GM12874 (cell line): ENCODE results near the gene TCP1.

Experiments
- TF ChIP-seq, protein P1 (sequence below): IDR thresholded peaks from 2 replicates; pipeline ENCODE4 v1.5.1; 2011; ENCODE audit warnings: low read depth, mild to moderate bottlenecking, control low read depth, low read length, moderate library complexity; ENCODE audit not compliant: insufficient read depth

TCP1 gene

DNA sequence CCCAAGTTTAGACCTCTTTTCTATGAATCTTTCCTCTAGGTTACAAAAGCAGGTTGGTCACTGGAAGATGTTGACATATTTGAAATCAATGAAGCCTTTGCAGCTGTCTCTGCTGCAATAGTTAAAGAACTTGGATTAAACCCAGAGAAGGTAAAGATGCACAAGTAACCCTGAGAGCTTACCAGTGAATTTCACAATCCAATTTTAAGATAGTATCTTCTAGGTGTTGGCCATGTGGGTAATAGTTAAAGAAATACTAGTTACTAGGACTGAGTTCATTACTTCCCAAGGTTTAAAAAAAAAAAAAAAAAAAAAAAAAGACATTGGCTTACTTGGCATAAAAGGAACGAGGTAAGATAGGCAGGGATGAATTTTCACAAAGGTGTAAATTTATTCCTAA lies 11.3 kb downstream of the TCP1 start:
- TF ChIP-seq, protein P1, sequence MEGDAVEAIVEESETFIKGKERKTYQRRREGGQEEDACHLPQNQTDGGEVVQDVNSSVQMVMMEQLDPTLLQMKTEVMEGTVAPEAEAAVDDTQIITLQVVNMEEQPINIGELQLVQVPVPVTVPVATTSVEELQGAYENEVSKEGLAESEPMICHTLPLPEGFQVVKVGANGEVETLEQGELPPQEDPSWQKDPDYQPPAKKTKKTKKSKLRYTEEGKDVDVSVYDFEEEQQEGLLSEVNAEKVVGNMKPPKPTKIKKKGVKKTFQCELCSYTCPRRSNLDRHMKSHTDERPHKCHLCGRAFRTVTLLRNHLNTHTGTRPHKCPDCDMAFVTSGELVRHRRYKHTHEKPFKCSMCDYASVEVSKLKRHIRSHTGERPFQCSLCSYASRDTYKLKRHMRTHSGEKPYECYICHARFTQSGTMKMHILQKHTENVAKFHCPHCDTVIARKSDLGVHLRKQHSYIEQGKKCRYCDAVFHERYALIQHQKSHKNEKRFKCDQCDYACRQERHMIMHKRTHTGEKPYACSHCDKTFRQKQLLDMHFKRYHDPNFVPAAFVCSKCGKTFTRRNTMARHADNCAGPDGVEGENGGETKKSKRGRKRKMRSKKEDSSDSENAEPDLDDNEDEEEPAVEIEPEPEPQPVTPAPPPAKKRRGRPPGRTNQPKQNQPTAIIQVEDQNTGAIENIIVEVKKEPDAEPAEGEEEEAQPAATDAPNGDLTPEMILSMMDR = no peak

DNA sequence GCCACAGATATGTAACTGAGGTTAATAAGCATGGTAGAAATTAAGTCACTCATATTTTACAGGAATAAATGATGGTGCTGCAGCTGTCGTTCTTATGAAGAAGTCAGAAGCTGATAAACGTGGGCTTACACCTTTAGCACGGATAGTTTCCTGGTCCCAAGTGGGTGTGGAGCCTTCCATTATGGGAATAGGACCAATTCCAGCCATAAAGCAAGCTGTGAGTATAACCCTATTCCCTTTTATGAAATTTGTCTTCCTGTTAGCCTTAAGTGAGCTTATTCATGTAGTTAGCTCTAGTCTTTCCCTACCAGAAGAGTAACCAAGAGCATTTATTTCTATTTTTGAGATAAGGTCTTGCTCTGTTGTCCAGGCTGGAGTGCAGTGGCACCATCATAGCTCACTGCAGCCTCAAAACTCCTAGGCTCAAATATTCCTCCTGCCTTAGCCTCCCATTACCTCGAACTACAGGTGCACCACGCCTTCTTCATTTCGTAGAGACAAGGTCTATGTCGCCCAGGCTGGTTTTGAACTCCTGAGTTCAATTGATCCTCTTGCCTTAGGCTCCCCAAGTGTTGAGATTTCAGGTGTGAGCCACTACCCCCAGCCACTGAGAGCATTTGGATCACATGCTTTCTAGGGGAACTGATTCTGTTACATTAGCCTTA lies 12.0 kb downstream of the TCP1 start:
- TF ChIP-seq, protein P1 = no peak

DNA sequence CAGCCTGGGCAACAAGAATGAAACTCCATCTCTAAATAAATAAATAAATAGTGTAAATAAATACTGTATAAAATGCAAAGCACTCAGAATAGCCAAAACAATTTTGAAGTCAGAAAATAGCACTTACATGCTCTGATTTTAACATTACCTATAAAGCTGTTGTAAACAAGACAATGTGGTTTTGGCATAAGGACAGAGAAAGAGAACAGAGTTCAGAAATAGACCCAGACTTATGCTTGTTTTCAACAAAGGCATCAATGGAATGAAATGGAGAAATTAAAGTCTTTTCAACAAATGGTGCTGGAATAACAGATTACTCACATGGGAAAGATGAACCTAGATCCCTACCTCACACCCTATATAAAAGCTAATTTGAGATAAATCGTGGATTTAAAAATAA lies 17.2 kb downstream of the TCP1 start:
- TF ChIP-seq, protein P1 = no peak

DNA sequence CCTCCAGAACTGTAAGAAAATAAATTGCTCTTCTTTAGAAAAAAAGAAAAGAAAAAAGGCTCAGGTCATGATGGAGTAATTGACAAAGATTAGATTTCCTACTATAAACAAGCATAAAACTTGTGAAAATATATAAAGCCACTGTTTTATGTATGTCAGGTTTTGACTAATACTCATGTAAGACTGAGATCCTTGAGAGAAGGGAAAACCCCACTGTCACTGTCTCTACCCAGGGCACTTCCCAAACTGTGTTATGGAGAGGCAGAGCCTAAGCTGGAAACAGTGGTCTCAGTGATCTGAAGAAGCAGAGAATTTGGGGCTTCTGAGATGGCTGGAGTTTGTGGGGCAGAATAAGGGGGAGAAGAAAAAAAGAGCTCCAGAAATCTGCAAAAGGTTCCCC lies 19.9 kb downstream of the TCP1 start:
- TF ChIP-seq, protein P1 = no peak

DNA sequence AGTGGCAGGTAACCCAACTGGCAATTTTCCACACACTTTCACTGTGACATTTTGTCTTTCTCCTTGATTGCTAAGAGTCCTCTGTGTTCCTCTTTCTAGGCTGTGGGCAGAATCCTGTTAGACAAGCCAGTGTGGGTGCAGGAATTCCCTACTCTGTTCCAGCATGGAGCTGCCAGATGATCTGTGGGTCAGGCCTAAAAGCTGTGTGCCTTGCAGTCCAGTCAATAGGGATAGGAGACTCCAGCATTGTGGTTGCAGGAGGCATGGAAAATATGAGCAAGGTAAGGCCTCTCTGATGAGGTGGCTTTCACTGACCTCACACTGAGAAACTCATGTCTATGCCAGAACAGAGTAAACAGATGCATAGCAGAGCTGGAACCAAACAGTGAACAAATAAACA lies 22.5 kb downstream of the TCP1 start:
- TF ChIP-seq, protein P1 = no peak

DNA sequence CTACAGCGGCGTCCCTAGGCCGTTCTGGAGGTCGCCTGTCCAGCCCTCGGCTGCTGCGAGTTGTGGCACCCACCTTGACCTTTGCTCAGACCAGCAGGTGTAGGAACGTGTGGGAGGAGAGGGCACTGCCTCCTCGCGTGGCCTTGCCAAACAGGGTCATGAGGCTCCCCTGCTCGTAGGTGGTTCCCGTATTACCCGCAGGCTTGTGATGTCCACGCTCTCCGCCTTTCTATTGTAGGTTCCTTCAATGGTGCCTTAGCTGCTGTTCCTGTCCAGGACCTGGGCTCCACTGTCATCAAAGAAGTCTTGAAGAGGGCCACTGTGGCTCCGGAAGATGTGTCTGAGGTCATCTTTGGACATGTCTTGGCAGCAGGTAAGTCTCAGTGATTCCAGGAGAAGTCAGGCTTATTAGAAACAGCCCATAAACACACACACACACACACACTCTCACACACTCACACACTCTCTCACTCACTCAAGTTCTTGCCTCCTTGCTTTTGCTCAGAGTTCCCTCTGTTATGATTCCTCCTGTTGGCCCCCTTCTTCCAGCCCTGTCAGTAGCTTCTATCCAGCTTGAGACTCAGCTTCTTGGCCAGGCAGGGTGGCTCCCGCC lies 26.6 kb downstream of the TCP1 start:
- TF ChIP-seq, protein P1 = no peak

DNA sequence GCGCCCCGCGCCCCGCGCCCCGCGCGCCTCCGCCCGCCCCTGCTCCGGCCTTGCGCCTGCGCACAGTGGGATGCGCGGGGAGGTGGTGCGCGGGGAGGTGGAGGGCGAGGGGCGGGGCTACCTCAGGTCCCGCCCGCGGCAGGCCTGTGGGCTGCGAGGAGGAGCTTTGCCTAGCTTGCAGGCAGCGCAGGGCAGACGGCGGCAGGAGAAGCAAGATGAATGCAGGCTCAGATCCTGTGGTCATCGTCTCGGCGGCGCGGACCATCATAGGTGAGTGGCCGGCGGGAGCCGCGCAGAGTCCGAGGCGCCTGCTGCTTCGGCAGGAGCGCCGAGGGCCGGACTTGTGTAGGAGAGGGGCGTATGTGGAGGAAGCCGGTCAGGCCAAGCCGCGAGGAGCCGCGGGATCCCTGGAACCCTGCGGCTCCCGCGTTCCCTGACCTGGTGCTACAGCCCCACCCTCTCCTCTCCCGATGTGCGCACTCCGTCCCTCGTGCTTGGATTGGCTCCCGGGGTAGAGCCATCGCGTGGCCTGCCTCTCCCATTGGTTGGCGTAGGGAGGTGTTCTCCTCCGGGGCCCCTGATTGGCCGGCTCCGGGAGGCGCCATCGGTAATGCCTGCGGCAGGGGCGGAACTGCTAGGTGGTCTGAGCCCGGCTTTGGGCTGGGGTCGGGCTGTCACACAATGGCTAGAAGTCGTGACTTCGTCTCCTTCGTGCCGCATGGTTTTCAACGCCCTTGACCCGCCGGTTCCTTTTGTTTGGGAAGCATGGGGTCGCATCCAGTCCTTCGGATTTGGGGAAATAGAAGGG lies 27.3 kb downstream of the TCP1 start, which contains the start of gene ACAT2:
ACAT2 (plus strand) TSS at position 173 of the 808 bp plus-strand sequence; CDS start at position 216, 43 bp downstream.
- TF ChIP-seq, protein P1 = no peak
